ENCODE measurements around the gene PDZD2.

The PDZD2 gene

GRCh38 chr5:32102254-32102986 is 463.5 kb downstream of the PDZD2 start:
- no peak for DNase-seq (ENCODE audit: low spot score)
- TF ChIP-seq CTCF (IDR thresholded peaks at IDR 0.05; ENCODE audit: extremely low read depth, missing control alignments), result no peak

- TF ChIP-seq CTCF (IDR thresholded peaks at IDR 0.05; ENCODE audit: extremely low read depth, missing control alignments), result no peak
Observed at GRCh38 chr5:32103521-32103920, 464.6 kb downstream of the PDZD2 start.

GRCh38 chr5:32107291-32107690 is 468.4 kb downstream of the PDZD2 start:
- DNase-seq (ENCODE audit: low spot score), result no peak
- TF ChIP-seq CTCF (IDR thresholded peaks at IDR 0.05; ENCODE audit: extremely low read depth, missing control alignments), result no peak

More at GRCh38 chr5:32103521-32103920, 464.6 kb downstream of the PDZD2 start:
- no peak for DNase-seq (ENCODE audit: low spot score)

- no peak for DNase-seq (ENCODE audit: low spot score)
- no peak for TF ChIP-seq CTCF (IDR thresholded peaks at IDR 0.05; ENCODE audit: extremely low read depth, missing control alignments)
Observed at GRCh38 chr5:32108167-32108566, 469.2 kb downstream of the PDZD2 start.

GRCh38 chr5:32109236-32109635 is 470.3 kb downstream of the PDZD2 start:
- no peak for DNase-seq (ENCODE audit: low spot score)
- TF ChIP-seq CTCF (IDR thresholded peaks at IDR 0.05; ENCODE audit: extremely low read depth, missing control alignments), result no peak

GRCh38 chr5:32110111-32110696 is 471.3 kb downstream of the PDZD2 start:
- no peak for DNase-seq (ENCODE audit: low spot score)
- TF ChIP-seq CTCF (IDR thresholded peaks at IDR 0.05; ENCODE audit: extremely low read depth, missing control alignments), result no peak

- no peak for TF ChIP-seq CTCF (IDR thresholded peaks at IDR 0.05; ENCODE audit: extremely low read depth, missing control alignments)
- no peak for DNase-seq (ENCODE audit: low spot score)
Observed at GRCh38 chr5:32115985-32116384, 477.1 kb downstream of the PDZD2 start.
